Prostate gland (tissue), 2 donors: ENCODE measurements around the gene CCDC192. TPM values are rescaled to one million over a fixed set of nuclear protein-coding genes. Genes with fewer than 3 reads are reported as not detected.

Experiments
- DNase-seq: peaks from one replicate; pipeline ENCODE4 v3.0.0-alpha.2; 2019; ENCODE audit warnings: low spot score
- H3K27ac ChIP-seq, 2 donors: fragments of 200-600 bp; sonication (generic); 2 replicates each; pipeline ENCODE4 v1.5.1; 2017 to 2019
- H3K27me3 ChIP-seq: fragments of 200-600 bp; sonication (generic); replicated peaks from 2 replicates; pipeline ENCODE4 v1.5.1; 2019; ENCODE audit not compliant: insufficient read depth
- H3K36me3 ChIP-seq, 2 donors: fragments of 200-600 bp; sonication (generic); 1 replicate in 1 of 2; 2 replicates in 1 of 2; pipeline versions ENCODE4 v1.5.1 to v1.8.1; 2017 to 2019
- H3K4me1 ChIP-seq: fragments of 200-600 bp; sonication (generic); replicated peaks from 2 replicates; pipeline ENCODE4 v1.5.1; 2019
- H3K4me3 ChIP-seq, 2 donors: fragments of 200-600 bp; sonication (generic); 2 replicates each; pipeline ENCODE4 v1.5.1; 2017 to 2019
- H3K9me3 ChIP-seq: fragments of 200-600 bp; sonication (generic); 2 replicates; pipeline ENCODE4 v1.5.1; 2017
- POLR2A ChIP-seq: fragments of 450-650 bp; IDR thresholded peaks from one replicate; pipeline ENCODE4 v1.6.1; 2016; ENCODE audit warnings: antibody characterized with exemption, mild to moderate bottlenecking
- POLR2AphosphoS5 ChIP-seq: sonication (generic); formaldehyde crosslinking; IDR thresholded peaks from one replicate; pipeline ENCODE4 v1.6.1; 2017; ENCODE audit warnings: antibody characterized with exemption
- WGBS: methylation state at CpG from one replicate; pipeline ENCODE4 v1.1.5; 2018; 5-methylcytosine and 5-hydroxymethylcytosine counted together
- intact Hi-C: fragments of 100-400 bp; cut with DNase I; formaldehyde crosslinking; loops from one replicate; pipeline ENCODE4 v1.14.2; 2022
- total RNA-seq, 2 donors: library from RNA; depleted of rRNA; stranded (reverse); fragments of >200 nt; gene quantifications; one replicate each; pipeline ENCODE4 v1.1.0, GENCODE V29; 2016
- TF ChIP-seq, protein P1 (sequence below), 4 experiments: fragments of 200-600 bp in 2 of 4; fragments of 450-650 bp in 2 of 4; sonication (generic) in 2 of 4; IDR thresholded peaks; 1 replicate in 3 of 4; 2 replicates in 1 of 4; pipeline ENCODE4 v1.5.1; 2016 to 2019; ENCODE audit warnings: antibody characterized with exemption in 4 of 4, mild to moderate bottlenecking in 2 of 4, moderate library complexity in 2 of 4

Gene CCDC192
- total RNA-seq, 2 donors from 2014 or later, result not detected

DNA sequence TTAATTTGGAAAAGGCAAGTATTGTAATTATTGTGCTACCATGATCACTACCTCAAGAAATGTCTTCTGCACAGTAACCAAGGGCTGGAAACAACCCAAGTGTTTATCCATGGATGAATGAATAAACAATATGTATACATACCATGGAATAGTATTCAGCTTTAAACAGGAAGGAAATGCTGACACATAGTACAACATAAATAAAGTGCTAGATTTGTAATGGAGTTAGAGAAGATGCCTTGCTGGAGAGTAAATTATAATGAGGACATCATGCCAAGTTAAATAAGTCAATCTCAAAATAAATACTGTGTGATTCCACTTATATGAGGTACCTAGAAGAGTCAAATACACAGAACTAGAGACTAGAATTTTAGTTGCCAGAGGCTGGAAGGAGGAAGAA is 160.0 kb downstream of the CCDC192 start:
- H3K36me3 ChIP-seq, result no peaks in the 10 kb centered on the region
- H3K27ac ChIP-seq, result no peak overlapping the region
- intact Hi-C loops, result no loop called here
- no peaks in the 10 kb centered on the region for H3K4me1 ChIP-seq
- H3K27me3 ChIP-seq, result no peaks in the 10 kb centered on the region
- DNase-seq, result no peak
- TF ChIP-seq, protein P1, sequence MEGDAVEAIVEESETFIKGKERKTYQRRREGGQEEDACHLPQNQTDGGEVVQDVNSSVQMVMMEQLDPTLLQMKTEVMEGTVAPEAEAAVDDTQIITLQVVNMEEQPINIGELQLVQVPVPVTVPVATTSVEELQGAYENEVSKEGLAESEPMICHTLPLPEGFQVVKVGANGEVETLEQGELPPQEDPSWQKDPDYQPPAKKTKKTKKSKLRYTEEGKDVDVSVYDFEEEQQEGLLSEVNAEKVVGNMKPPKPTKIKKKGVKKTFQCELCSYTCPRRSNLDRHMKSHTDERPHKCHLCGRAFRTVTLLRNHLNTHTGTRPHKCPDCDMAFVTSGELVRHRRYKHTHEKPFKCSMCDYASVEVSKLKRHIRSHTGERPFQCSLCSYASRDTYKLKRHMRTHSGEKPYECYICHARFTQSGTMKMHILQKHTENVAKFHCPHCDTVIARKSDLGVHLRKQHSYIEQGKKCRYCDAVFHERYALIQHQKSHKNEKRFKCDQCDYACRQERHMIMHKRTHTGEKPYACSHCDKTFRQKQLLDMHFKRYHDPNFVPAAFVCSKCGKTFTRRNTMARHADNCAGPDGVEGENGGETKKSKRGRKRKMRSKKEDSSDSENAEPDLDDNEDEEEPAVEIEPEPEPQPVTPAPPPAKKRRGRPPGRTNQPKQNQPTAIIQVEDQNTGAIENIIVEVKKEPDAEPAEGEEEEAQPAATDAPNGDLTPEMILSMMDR (IDR thresholded peaks at IDR 0.05), result no peak
- TF ChIP-seq POLR2AphosphoS5, result no peak
- TF ChIP-seq POLR2A, result no peak
- no peaks in the 10 kb centered on the region for H3K9me3 ChIP-seq
- no peak overlapping the region for H3K4me3 ChIP-seq

DNA sequence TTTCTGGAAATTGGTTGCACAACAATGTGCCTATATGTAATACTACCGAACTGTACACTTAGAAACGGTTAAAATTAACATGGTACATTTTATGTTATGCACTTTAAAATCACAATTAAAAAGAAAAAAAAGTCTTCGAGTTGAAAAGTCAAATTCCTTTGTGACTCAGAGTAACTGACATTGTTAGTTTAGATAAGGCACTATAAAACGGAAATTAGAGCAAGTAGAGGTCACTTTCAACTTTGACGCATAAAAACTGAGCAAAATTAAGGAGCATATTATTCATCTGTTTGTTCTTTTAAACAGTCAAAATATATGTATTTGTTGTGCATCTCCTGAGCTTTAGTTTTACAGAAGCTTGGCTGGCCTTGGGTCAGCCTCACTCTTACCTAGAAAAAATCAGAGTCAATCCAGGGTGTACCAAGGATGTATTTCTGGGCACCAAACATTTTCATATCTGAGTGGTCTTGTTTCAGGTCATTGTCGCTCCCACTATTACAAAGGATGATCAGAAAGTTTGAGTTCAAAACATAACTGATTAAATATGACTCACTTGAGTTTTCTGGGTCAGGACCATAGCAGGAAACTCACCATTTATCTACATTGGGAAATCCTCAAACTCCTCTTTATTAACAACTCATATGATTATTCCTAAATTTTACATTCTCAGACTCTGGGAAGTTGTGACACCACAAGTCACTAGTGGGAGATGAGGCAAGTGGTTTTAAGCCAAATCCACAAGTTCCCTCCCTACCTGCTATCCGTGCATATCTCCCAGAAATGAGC is 160.6 kb downstream of the CCDC192 start:
- H3K9me3 ChIP-seq, result no peaks in the 10 kb centered on the region
- no peak overlapping the region for H3K27ac ChIP-seq
- intact Hi-C loops, result no loop called here
- TF ChIP-seq POLR2A (no peak), POLR2AphosphoS5 (no peak)
- TF ChIP-seq, protein P1 (IDR thresholded peaks at IDR 0.05), result no peak
- no peaks in the 10 kb centered on the region for H3K4me1 ChIP-seq
- no peak overlapping the region for H3K4me3 ChIP-seq
- no peaks in the 10 kb centered on the region for H3K27me3 ChIP-seq
- no peaks in the 10 kb centered on the region for H3K36me3 ChIP-seq
- DNase-seq, result no peak
- 77% methylated on average over 7 of the region's 7 CpGs for WGBS

DNA sequence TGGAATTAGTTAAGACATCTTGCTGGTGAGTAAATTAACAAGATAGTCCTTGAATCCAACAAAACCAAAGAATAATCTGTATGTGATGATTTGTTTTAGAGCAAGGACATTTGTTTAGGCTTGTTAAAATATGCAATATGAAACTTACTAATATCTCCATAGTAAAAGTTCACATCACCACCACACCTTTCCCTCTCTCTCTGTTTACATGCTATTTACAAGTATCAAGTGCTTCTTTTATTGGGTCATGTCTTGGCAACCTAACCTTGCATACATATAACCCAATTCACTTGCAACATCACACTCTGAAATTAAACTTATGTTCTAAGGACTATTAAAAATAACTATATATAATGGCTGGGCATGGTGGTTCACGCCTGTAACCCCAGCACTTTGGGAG is 161.3 kb downstream of the CCDC192 start:
- no peak for DNase-seq
- H3K9me3 ChIP-seq, result no peaks in the 10 kb centered on the region
- no peak overlapping the region for H3K4me3 ChIP-seq
- TF ChIP-seq POLR2AphosphoS5 (peak; percentile 16), POLR2A (no peak)
- H3K36me3 ChIP-seq, result no peaks in the 10 kb centered on the region
- no peak overlapping the region for H3K27ac ChIP-seq
- intact Hi-C loops, result no loop called here
- H3K27me3 ChIP-seq, result no peaks in the 10 kb centered on the region
- 93% methylated on average over 1 of the region's 1 CpG for WGBS
- H3K4me1 ChIP-seq, result no peaks in the 10 kb centered on the region

DNA sequence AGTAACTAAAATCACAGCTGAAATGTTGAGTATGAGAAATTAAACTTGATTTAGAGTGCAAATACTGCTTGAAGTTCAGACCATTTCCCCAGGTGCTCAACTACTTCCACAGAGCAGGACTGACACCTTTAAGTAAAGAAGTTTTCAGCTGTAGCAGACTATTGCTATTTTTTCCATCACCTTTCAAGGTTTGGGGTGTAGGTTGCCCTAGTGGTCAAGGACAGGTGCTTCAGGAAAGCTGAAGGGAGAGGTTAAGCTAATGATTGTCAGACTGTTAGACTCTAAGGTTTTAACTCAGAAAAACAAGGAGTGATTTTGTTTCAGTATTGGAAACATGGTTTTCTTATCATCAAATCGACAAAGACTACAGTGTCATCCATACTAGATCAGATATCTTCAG is 162.1 kb downstream of the CCDC192 start:
- Histone ChIP-seq H3K36me3 (no peaks in the 10 kb centered on the region), H3K27ac (no peak overlapping the region), H3K4me1 (no peaks in the 10 kb centered on the region), H3K9me3 (no peaks in the 10 kb centered on the region), H3K27me3 (no peaks in the 10 kb centered on the region), H3K4me3 (no peak overlapping the region)
- intact Hi-C loops, result no loop called here
- TF ChIP-seq, protein P1 (IDR thresholded peaks at IDR 0.05), result no peak
- no peak for TF ChIP-seq POLR2AphosphoS5
- TF ChIP-seq POLR2A, result no peak
- no peak for DNase-seq
- WGBS, result 55% methylated on average over 1 of the region's 1 CpG

DNA sequence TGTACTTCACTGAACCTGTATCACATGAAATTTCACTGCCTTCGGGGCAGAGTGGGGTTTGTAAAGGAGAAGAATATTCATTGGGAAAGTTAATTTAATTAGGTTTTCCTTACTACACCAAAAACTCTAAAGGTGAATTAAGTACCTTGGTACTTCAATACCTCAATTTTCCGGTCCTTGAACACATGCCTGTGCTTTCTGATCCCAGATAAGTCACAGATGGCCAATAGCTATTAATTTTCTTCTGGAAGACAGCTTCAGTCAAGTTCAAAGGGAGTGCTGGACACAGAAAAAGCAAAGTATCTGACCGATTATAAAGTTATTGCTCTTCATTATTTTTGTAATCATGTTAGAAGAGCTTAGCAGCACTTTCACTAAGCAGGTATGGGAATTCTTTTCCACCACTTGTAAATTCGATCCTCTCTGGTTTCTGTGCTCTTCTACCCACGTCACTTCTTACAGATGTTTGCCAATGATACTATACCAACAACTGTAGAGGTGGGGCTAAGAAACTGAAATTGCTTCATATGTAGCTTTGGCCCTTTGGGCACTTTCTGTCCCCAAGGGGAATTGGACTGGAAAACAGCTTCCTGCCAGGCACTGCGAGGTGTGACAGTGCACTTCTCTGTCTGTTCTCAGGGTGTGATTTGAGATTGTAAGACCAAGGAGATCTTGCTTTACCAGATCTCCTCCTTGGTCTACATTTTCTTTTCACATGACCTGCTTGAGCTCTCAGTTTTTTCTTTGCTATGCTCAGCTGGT is 164.0 kb downstream of the CCDC192 start:
- no peaks in the 10 kb centered on the region for H3K36me3 ChIP-seq
- 58% methylated on average over 6 of the region's 6 CpGs for WGBS
- H3K4me3 ChIP-seq, result no peak overlapping the region
- TF ChIP-seq POLR2A (no peak), POLR2AphosphoS5 (no peak)
- TF ChIP-seq, protein P1 (IDR thresholded peaks at IDR 0.05), result no peak
- intact Hi-C loops, result no loop called here
- DNase-seq, result no peak
- no peaks in the 10 kb centered on the region for H3K9me3 ChIP-seq
- H3K27me3 ChIP-seq, result no peaks in the 10 kb centered on the region
- H3K27ac ChIP-seq, result no peak overlapping the region
- H3K4me1 ChIP-seq, result no peaks in the 10 kb centered on the region
